COLO668 (cell line): ENCODE results near the gene MKRN2.
"Not testable (repeated sequence)": the region's sequence is repeated elsewhere in the genome, so short reads cannot be mapped to it uniquely, and the experiment has no call there.

Source experiments
- DNase-seq: peaks from one replicate; lab custom pipeline; 2025; ENCODE audit not compliant: unreplicated experiment; lab: John Stamatoyannopoulos, UW

Gene MKRN2

GRCh38 chr3:12585181-12585580, 28.3 kb downstream of the MKRN2 start:
- no peak for DNase-seq

DNA sequence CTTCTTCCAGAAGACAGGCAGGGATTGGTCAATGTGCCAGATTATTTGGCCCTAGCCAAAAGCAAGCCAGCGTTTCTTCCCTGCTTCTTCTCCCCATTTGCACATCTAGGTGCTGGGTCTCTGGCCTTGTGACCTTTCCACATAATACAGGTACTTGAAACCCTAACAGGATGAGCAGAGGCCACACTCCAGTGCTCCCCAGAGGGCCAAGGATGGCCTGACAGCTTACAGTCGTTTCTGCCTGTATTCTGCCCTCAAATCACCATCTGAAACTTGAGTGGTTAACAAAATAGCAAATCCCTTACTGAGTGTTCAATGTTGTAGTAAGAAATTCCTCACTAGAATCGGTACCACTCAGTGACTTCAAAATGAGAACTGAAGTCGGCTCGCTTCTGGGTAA, 29.1 kb downstream of the MKRN2 start:
- no peak for DNase-seq

GRCh38 chr3:12586403-12586802, 29.5 kb downstream of the MKRN2 start:
- no peak for DNase-seq

DNA sequence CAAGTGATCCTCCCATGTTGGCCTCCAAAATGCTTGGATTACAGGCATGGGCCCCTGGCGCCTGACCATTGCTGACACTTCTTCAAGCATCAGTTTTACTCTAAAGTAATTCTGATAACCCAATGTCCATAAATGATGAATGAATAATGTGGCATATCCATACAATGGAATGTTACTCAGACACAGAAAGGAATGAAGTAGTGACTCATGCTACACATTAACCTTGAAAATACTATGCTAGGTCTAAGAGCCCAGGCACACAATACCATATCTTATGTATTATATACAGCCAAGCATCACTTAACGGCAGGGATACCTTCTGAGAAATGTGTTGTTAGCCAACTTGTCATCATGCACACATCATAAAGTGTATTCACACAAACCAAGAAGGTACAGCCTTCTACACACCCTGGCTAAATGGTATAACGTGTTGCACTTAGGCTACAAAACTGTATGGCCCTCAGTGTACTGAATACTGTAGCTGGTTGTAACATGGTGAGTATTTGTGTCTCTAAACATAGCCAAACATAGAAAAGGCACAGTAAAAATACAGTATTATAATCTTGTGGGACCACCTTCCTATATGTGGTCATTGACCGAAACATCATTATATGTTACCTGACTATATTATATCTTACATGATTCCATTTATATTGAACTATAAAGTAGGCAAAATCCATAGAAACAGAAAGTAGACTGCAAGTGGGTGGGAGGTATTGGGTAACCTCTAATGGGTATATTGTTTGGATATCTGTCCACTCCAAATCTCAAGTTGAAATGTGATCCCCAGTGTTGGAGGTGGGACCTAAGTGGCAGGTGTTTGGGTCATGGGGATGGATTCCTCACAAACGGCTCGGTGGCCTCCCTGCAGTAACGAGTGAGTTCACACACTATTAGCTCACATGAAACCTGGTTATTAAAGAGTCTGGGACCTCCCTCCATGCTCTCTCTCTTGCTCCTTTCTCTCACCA, 31.4 kb downstream of the MKRN2 start:
- peak; percentile 76 for DNase-seq

- no peak for DNase-seq
Observed at GRCh38 chr3:12590096-12590495, 33.2 kb downstream of the MKRN2 start.

GRCh38 chr3:12591456-12591855, 34.6 kb downstream of the MKRN2 start:
- no peak for DNase-seq

- DNase-seq = no peak
Observed at GRCh38 chr3:12591997-12592715, 35.3 kb downstream of the MKRN2 start.

GRCh38 chr3:12593473-12593872, 36.6 kb downstream of the MKRN2 start:
- no peak for DNase-seq

DNA sequence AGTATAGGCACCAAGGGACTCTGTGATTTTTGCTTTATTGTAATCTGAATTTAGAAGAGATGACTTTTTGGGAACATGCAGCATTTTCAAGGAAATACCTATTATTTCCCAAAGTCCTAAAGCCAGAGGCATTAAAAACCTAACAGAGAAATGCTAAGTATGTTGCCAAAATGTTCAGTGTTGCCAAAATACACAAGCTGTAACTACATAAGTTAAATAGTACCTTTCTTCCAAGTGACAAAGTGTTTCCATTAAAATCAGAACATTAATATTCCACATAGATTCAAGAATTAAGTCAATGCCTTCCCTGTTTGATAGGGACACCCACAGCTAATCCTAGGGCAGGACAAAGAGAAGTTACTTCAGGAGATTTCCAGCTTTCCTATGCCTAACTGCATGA, 42.0 kb downstream of the MKRN2 start:
- no peak for DNase-seq

DNA sequence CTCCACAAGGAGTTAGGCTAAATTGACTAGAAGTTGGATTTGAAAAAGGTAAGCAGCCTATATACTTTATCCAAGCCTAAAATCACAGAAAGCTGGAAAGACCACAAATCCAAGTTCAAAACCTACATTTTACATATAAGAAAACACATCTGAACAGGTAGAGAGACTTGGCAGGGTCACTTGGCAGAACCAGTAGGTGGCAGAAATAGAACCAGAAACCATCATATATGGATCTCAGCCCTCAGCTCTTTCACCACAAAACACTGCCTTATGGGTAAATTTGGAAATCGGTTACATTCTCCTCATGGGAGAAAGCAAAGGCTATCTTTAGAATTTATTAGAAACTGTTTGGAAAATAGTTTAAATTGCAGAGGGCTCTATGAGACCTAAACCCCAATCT, 44.2 kb downstream of the MKRN2 start:
- no peak for DNase-seq

DNA sequence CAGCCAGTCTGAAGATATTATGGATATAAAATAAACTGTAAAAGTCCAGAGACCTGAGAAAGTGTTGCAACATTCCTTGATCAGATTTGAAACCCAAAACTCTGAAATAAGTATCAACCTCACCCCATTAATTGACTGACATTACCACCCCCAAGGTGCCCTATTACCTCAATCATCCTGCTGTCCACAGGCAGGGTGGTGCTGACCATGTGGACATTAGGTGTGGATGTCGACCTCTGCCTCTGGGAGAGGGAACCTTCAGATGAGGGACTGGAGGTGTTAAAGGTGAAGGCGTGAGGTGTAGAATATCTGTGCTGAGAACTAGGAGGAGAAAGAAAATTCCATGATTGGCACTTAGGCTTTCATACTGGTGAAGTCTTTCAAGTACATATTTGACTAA, 47.1 kb downstream of the MKRN2 start:
- no peak for DNase-seq

GRCh38 chr3:12608376-12608775, 51.5 kb downstream of the MKRN2 start:
- DNase-seq = no peak

GRCh38 chr3:12611117-12611516, 54.2 kb downstream of the MKRN2 start:
- no peak for DNase-seq

GRCh38 chr3:12612514-12613226, 55.8 kb downstream of the MKRN2 start:
- DNase-seq = no peak

- no peak for DNase-seq
Observed at GRCh38 chr3:12613250-12613649, 56.4 kb downstream of the MKRN2 start.

GRCh38 chr3:12615266-12615665, 58.4 kb downstream of the MKRN2 start:
- DNase-seq = no peak

- no peak for DNase-seq
Observed at GRCh38 chr3:12618426-12618825, 61.5 kb downstream of the MKRN2 start.

DNA sequence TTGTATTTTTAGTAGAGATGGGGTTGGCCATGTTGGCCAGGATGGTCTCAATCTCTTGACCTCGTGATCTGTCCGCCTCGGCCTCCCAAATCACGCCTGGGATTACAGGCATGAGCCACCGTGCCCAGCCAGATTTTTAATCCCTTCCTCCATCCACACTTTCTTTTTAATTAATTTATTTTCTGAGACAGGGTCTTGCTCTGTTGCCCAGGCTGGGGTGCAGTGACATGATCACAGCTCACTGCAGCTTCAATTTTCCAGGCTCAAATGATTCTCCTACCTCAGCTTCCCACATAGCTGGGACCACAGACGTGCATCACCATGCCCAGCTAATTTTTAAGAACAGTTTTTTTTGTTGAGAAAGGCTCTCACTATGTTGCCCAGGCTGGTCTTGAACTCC, 63.4 kb downstream of the MKRN2 start:
- DNase-seq = no peak

DNA sequence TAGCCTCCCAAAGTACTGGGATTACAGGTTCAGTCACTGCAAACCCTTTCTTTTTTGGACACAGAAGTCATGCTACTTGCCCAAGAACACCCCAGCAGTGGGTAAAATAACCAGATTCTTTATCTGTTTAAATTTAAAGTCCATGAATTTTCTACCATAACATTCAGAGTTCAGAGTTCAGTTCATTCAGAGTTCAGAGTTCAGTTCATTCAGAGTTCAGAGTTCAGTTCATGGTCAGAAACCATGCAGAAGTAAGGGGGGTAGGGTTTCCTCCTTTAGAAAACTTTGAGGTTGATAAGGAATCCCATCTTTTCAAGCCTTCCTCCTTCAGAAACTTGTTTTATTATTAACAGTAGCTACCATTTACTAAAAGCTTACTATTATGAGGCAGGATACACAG, 63.8 kb downstream of the MKRN2 start:
- DNase-seq = no peak

DNA sequence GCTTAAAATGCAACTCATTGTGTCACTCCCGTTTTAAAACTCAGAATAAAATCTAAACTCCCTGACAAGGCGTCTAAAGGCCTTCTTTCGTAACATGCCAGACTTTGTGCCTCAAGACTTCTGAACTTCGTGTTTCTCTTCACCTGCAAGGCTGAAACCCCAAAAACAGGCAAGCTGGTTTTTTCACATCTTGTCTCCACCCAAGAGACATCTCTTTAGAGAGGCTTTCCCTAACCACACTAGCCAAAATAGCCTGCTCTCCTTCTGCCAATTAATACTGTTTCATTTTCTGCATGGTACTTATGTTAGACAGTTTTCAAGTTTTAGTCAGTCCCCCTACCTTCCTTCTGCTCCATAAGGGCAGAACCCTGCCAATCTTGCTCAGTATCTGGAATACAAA, 65.4 kb downstream of the MKRN2 start:
- no peak for DNase-seq

- DNase-seq = no peak
Observed at GRCh38 chr3:12624056-12624455, 67.2 kb downstream of the MKRN2 start.

DNA sequence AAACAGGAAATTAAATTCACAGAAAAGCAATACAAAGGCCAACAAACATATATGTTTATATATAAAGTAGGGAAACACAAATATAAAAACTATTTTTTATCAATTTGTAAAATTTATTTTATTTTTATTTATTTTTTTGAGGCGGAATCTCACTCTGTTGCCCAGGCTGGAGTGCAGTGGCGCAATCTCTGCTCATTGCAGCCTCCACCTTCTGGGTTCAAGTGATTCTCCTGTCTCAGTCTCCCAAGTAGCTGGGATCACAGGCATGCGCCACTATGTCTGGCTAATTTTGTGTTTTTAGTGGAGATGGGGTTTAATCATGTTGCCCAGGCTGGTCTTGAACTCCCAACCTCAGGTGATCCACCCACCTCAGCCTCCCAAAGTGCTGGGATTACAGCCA, 68.1 kb downstream of the MKRN2 start:
- not testable (repeated sequence) for DNase-seq
